NCI-H446 treated with DMSO at 0.1 percent for 48 hours (cell line): ENCODE results near the gene PEX5L.

Experiments used
- DNase-seq: peaks from one replicate; lab custom pipeline; 2025; lab: John Stamatoyannopoulos, UW

PEX5L gene

GRCh38 chr3:180004542-180004941 is 32.2 kb downstream of the PEX5L start:
- DNase-seq = no peak

GRCh38 chr3:180002006-180002405 is 34.7 kb downstream of the PEX5L start:
- DNase-seq = no peak

- DNase-seq = no peak
Observed at GRCh38 chr3:180000500-180000899, 36.2 kb downstream of the PEX5L start.

- DNase-seq = no peak
Observed at GRCh38 chr3:179995406-179995805, 41.3 kb downstream of the PEX5L start.

- no peak for DNase-seq
Observed at GRCh38 chr3:179991883-179992282, 44.9 kb downstream of the PEX5L start.

- DNase-seq = no peak
Observed at GRCh38 chr3:179991104-179991503, 45.6 kb downstream of the PEX5L start.

GRCh38 chr3:179981646-179982045 is 55.1 kb downstream of the PEX5L start:
- DNase-seq = no peak

GRCh38 chr3:179977356-179977755 is 59.4 kb downstream of the PEX5L start:
- no peak for DNase-seq

GRCh38 chr3:179973931-179974361 is 62.8 kb downstream of the PEX5L start:
- no peak for DNase-seq

- DNase-seq = no peak
Observed at GRCh38 chr3:179972881-179973423, 63.8 kb downstream of the PEX5L start.

- no peak for DNase-seq
Observed at GRCh38 chr3:179971280-179971679, 65.5 kb downstream of the PEX5L start.

GRCh38 chr3:179970746-179971145 is 66.0 kb downstream of the PEX5L start:
- DNase-seq = no peak

GRCh38 chr3:179969525-179969924 is 67.2 kb downstream of the PEX5L start:
- peak; percentile 55 for DNase-seq

- DNase-seq = no peak
Observed at GRCh38 chr3:179967622-179968021, 69.1 kb downstream of the PEX5L start.

- DNase-seq = no peak
Observed at GRCh38 chr3:179964890-179965289, 71.8 kb downstream of the PEX5L start.

GRCh38 chr3:179962629-179963387 is 73.9 kb downstream of the PEX5L start:
- no peak for DNase-seq

GRCh38 chr3:179961703-179962078 is 75.0 kb downstream of the PEX5L start:
- DNase-seq = no peak

GRCh38 chr3:179961071-179961702 is 75.5 kb downstream of the PEX5L start:
- no peak for DNase-seq

GRCh38 chr3:179958759-179959158 is 78.0 kb downstream of the PEX5L start:
- no peak for DNase-seq

- DNase-seq = no peak
Observed at GRCh38 chr3:179958143-179958542, 78.6 kb downstream of the PEX5L start.

GRCh38 chr3:179957264-179957845 is 79.4 kb downstream of the PEX5L start:
- no peak for DNase-seq

- DNase-seq = no peak
Observed at GRCh38 chr3:179956416-179956830, 80.3 kb downstream of the PEX5L start.

- DNase-seq = no peak
Observed at GRCh38 chr3:179955809-179956208, 80.9 kb downstream of the PEX5L start.
